ENCODE results near the gene CDHR3. TPM values are rescaled to one million over a fixed set of nuclear protein-coding genes. Genes with fewer than 3 reads are reported as not detected.

The CDHR3 gene
- total and polyA plus RNA-seq, 5 experiments from 2014 or later, result 0.63 to 6.0 (median 2.0) TPM

DNA sequence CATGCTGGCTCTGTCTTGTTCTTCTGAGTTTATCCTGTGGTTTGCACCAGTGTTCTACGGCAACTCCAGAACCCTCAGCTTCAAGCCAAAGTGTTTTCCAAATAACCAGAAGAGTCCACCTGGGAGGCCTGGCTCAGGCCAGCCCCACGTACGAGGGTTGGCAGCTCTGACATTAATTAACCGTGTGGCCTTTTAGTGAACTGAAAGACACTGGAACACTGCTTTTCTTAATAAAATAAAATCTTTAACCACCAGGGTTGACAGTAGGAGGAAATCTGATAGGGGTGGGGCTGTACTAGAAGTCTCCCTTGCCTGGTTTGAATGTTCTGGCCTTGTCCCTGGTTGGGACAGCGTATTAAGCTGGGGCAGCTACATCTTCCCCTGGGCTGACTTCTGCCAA is 84.1 kb downstream of the CDHR3 start:
- DNase-seq, result no peak
- no peaks in the 10 kb centered on the region for H3K9me3 Mint-ChIP-seq
- H3K27ac Mint-ChIP-seq, result no peak overlapping the region
- H3K27me3 Mint-ChIP-seq, result peaks cover 0 to 5% (median 0%) of the 10 kb centered on the region in 5 donors
- POLR2A ChIA-PET, result no interaction called here
- H3K4me3 Mint-ChIP-seq, result no peak overlapping the region
- H3K36me3 Mint-ChIP-seq, result no peaks in the 10 kb centered on the region
- H3K4me1 Mint-ChIP-seq, result peaks cover 5 to 16% (median 9%) of the 10 kb centered on the region in 4 donors
- no peak for ATAC-seq

DNA sequence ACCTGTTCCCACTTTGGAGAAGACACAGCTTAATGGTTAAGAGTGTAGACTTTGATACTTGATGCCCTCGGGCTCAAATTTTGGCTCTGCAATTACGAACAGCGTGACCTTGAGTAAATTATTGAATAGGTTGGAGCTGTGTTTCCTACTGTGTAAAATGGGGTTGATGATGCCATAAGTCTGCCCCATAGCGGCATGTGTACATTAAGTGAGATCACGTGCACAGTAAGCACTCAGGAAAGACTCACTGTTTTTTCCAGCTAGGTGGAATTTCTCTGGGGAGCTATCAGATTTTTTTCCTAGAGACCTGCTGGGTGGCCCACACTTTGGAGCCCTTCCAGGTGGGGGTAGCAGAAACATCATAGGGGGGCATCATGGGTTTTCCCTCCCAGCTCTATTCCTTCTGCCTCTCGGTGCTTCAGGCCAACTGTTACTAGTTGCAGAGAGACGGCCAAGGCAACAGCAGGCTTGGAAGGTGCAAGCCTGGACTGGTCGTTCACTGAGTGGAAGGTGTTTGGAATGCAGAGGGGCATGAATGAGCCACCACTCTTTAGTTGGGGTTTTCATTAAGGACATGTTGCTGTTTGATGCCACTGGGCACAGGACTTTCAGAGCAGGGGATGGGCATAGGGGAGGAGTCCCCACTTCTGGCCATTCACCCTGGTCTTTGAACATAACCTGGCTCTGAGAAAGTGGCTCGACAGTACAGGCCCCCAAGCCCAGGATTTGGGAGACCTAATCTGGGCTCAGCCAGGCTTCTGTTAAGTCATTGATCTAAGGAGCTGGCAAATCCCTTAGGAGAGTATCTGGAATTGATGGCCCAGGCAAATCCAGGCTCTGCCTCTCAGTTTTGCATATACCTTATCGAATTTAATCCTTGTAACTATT is 85.0 kb downstream of the CDHR3 start:
- Mint-ChIP-seq H3K36me3 (no peaks in the 10 kb centered on the region), H3K4me1 (peaks cover 0 to 8% (median under 1%) of the 10 kb centered on the region in 4 donors), H3K27me3 (peaks cover 0 to 5% (median 0%) of the 10 kb centered on the region in 5 donors), H3K27ac (no peak overlapping the region), H3K4me3 (no peak overlapping the region), H3K9me3 (no peaks in the 10 kb centered on the region)
- ATAC-seq, result no peak
- POLR2A ChIA-PET, result no interaction called here
- no peak for DNase-seq

DNA sequence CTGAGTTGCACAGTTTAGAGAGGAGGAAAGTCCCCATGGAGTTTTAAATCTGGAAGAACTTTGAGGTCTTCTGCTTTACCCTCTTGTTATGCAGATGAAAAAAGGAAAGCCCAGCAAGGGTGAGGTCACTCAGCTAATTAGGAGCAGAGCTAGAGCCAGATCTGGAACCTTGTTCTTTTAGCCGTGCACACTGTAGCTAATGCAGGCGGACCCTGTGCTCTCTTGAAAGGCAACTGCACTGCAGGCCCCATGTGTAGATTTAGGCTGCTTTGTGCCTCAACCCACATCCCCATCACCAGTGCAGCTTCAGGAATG is 85.6 kb downstream of the CDHR3 start:
- no peaks in the 10 kb centered on the region for H3K9me3 Mint-ChIP-seq
- ATAC-seq (no peak), DNase-seq (no peak)
- POLR2A ChIA-PET, result no interaction called here
- H3K27ac Mint-ChIP-seq, result no peak overlapping the region
- no peak overlapping the region for H3K4me3 Mint-ChIP-seq
- peaks cover 0 to 5% (median 0%) of the 10 kb centered on the region in 5 donors for H3K27me3 Mint-ChIP-seq
- H3K36me3 Mint-ChIP-seq, result no peaks in the 10 kb centered on the region
- H3K4me1 Mint-ChIP-seq, result peaks cover 0 to 8% (median 0%) of the 10 kb centered on the region in 4 donors

DNA sequence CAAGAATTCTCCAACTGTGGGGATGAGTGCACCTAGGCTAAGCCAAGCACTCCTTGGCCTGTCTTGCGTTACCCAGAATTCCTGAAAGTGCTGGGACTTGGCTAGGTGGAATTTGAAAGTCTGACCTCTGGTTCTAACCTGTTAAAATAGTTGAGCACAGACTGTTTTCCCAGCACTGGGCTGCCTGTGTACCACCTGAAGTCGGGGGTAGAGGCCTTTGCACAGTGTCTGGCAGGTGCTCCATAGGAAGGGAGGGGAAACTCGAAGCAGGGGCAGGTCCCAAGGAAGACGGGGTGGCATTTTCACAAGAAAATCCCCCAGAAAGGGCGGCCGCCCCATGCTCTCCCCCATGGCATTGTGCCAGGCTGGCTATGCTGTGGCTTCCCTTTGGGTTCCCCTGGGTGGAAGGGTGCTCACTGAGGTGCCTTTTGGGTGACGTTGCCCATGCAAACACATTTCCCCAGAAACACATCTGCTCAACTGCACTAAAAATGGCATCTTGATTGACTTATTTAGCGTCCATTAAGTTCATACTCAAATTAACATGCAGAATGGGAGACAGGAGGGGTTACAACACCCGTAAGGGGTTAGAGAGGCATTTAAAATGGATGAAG is 86.2 kb downstream of the CDHR3 start:
- ATAC-seq (no peak), DNase-seq (no peak)
- Mint-ChIP-seq H3K9me3 (no peaks in the 10 kb centered on the region), H3K4me3 (no peak overlapping the region), H3K36me3 (no peaks in the 10 kb centered on the region), H3K27me3 (peaks cover 0 to 5% (median 0%) of the 10 kb centered on the region in 5 donors), H3K4me1 (peaks cover 0 to 8% (median 0%) of the 10 kb centered on the region in 4 donors), H3K27ac (peak overlapping the region in 1 of 10 donors; percentile 13)
- POLR2A ChIA-PET, result no interaction called here

DNA sequence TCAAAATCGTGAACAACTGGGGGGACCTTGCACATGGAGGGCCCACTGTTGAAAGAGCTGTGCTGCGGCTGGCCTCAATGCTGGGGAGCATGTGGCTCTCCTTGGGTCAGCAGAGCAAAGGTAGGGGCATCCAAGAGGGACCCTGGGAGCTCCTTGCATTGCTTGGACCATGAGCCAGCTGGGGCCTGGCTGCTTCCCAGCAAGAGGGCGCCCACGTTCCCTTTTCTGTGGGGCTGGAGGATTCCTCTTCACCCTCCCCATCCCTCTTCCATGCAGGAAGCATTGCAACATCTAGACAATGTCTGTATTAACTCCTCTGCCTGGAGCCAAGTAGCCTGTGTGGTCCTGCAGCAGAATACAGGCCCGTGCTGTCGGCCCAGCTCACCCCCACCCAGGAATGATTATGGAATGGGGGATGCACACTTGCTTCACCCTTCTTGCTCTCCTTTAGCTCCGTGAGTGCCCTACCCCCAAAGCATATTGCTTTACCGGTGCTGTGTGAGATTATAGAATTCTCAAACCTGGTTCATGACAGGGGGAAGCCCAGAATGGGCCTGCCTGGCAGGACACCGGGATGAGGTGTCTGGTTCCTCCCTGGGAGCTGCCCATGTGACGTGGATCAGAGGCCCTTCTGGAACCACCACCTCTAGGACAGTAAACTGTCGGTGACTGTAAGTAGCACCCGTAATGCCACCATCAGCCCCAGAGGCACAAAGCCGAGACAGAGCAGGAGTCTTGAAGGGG is 87.1 kb downstream of the CDHR3 start:
- POLR2A ChIA-PET, result no interaction called here
- H3K27ac Mint-ChIP-seq, result peak overlapping the region in 1 of 10 donors; percentile 80

DNA sequence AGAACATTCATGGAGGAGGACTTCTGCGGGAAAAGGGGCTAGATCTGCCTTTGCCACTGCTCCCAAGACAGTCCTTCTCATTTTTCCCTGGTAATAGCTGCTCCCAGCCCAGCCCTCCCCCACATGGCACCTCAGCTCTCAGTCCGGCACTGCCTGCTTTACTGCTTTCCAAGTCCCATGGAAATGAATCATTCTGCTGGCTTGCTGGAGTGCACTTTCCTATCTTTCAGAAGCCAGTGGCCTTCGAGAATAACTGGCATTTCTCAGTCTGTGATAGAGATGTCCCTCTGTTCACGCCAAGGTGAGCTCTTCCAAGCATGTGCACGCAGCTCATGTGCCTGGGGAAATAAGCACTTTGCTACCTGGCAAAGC is 87.7 kb downstream of the CDHR3 start:
- H3K4me1 Mint-ChIP-seq, result peaks cover 0 to 8% (median 0%) of the 10 kb centered on the region in 4 donors
- H3K27ac Mint-ChIP-seq, result peak overlapping the region in 1 of 10 donors; percentile 8
- no peaks in the 10 kb centered on the region for H3K36me3 Mint-ChIP-seq
- ATAC-seq (no peak), DNase-seq (no peak)
- POLR2A ChIA-PET, result no interaction called here
- no peak overlapping the region for H3K4me3 Mint-ChIP-seq
- H3K9me3 Mint-ChIP-seq, result no peaks in the 10 kb centered on the region
- peaks cover 0 to 3% (median 0%) of the 10 kb centered on the region in 5 donors for H3K27me3 Mint-ChIP-seq

More for the DNA sequence above, 87.1 kb downstream of the CDHR3 start:
- Mint-ChIP-seq H3K4me3 (no peak overlapping the region), H3K9me3 (no peaks in the 10 kb centered on the region), H3K36me3 (no peaks in the 10 kb centered on the region), H3K27me3 (peaks cover 0 to 3% (median 0%) of the 10 kb centered on the region in 5 donors), H3K4me1 (peaks cover 0 to 8% (median 0%) of the 10 kb centered on the region in 4 donors)
- ATAC-seq (no peak), DNase-seq (no peak)

DNA sequence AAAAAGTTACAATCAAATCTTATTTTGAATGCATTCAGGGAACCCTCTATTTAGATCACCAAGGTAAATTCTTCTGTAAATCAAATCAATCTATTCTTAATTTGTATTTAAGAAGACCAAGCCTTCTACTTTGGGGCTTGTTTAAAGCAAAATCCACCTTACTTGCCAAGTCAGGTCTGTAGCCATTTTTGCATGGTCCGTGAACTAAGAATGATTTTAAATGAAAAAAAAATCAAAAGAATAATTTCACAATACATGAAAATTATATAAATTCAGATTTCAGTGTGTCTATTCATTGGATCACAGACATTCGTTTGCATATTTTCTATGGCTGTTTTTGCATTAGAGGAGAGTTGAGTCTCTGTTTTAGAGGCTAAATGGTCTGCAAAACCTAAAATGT is 89.6 kb downstream of the CDHR3 start:
- POLR2A ChIA-PET, result no interaction called here
- no peaks in the 10 kb centered on the region for H3K27me3 Mint-ChIP-seq
- H3K27ac Mint-ChIP-seq, result no peak overlapping the region
- H3K9me3 Mint-ChIP-seq, result no peaks in the 10 kb centered on the region
- no peak for DNase-seq
- H3K36me3 Mint-ChIP-seq, result no peaks in the 10 kb centered on the region
- H3K4me1 Mint-ChIP-seq, result peaks cover 0 to 19% (median 10%) of the 10 kb centered on the region in 4 donors
- no peak for ATAC-seq
- no peak overlapping the region for H3K4me3 Mint-ChIP-seq

DNA sequence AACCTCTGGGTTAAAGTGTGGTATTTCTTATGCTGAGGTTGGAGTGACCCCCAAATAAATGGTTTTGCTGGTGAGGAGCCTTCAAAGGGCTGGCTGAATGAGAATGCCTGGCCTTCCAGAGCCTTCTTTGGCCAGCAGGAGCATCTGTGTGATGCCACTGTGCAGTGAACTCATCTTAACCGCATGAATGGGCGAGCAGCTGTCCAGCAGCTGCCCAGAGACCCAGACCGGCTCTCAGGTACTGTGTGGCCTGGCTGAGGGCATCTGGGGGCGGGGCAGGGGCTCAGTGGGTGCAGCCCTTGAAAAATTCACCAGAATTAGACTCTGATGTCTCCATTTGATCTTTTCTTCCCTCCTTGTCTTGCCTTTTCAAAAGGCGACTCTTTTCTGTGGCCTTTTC is 90.0 kb downstream of the CDHR3 start:
- Mint-ChIP-seq H3K27ac (no peak overlapping the region), H3K36me3 (no peaks in the 10 kb centered on the region), H3K9me3 (no peaks in the 10 kb centered on the region), H3K4me1 (peaks cover 3 to 23% (median 15%) of the 10 kb centered on the region in 4 donors), H3K27me3 (no peaks in the 10 kb centered on the region), H3K4me3 (no peak overlapping the region)
- POLR2A ChIA-PET, result no interaction called here
- DNase-seq (no peak), ATAC-seq (no peak)

DNA sequence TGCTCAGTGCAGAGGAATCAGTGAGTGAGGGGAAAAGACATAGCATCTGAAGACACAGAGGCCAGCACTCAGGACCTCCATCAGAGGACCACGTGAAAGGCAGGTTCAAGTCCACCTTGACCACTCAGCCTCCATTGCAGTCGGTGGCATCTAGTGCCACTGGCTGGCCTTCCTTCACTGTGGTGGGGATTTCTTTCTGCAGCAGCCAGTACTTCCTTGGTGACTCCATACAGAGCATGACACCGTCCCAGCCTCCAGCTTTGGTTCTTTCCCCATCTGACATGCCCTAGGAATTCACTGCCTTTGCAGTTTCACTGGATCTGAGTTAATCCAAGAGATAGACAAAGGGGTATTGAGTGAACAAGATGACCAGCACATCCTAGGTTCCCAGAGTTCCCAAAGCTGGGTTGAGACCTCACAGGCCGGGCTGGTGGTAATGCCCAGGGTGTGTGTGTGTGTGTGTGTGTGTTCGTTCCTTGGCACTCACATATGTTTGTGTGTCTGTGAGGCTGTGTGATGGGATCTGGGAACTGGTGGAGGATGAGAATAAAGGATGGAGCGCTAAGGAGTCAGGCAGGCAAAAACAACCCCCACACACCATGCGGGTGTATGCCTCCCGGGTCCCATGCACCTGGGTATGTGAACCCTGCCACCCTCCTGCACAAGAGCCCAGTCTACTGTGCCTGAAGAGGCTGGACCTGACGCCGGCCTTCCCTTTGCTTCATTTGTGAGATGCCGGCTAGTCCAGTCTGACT is 91.3 kb downstream of the CDHR3 start:
- DNase-seq (no peak), ATAC-seq (no peak)
- POLR2A ChIA-PET, result interaction anchor here (0.6 kb wide), 1 partner anchor 297 kb away, joined by 5 read pairs; no protein-coding TSS in a partner anchor
- Mint-ChIP-seq H3K9me3 (no peaks in the 10 kb centered on the region), H3K27ac (peak overlapping the region in 2 of 10 donors; percentile 29 to 65), H3K4me3 (no peak overlapping the region), H3K27me3 (no peaks in the 10 kb centered on the region), H3K4me1 (peaks cover 7 to 34% (median 27%) of the 10 kb centered on the region in 4 donors), H3K36me3 (no peaks in the 10 kb centered on the region)

DNA sequence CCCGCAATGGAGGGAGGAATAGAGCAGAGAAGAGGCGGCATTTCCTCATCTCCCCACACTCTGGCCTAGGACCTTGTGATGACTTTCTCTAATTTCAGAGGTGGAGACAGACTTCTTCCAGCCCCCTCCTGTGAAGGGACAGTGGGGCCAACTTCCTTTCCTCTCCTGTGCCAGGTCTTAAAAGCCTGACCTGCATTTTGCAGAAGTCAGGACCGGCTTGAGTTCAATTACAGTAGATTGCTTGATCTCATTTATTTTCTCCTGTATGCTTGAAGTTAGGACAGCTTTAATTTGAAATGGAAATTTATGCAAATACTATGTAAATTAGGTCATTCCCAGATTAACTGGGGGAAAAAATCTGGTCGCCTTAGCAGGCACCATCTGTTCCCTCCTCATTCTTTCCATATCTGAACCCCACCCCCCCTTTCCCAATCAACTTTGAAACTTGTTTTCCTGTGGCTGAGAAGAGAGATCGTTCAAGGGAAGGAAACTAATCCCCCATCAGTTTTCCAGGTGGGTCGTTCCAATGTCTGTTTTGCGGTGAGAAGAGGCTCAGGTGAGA is 92.0 kb downstream of the CDHR3 start:
- no peaks in the 10 kb centered on the region for H3K9me3 Mint-ChIP-seq
- H3K4me1 Mint-ChIP-seq, result peaks cover 7 to 35% (median 27%) of the 10 kb centered on the region in 4 donors
- no peaks in the 10 kb centered on the region for H3K36me3 Mint-ChIP-seq
- peak overlapping the region in 1 of 10 donors; percentile 29 for H3K27ac Mint-ChIP-seq
- no peak for DNase-seq
- H3K4me3 Mint-ChIP-seq, result no peak overlapping the region
- H3K27me3 Mint-ChIP-seq, result no peaks in the 10 kb centered on the region
- ATAC-seq, result no peak
- POLR2A ChIA-PET, result interaction anchor here (0.6 to 1.3 kb wide), 2 partner anchors 58 to 298 kb away, joined by 5 read pairs; no protein-coding TSS in a partner anchor

DNA sequence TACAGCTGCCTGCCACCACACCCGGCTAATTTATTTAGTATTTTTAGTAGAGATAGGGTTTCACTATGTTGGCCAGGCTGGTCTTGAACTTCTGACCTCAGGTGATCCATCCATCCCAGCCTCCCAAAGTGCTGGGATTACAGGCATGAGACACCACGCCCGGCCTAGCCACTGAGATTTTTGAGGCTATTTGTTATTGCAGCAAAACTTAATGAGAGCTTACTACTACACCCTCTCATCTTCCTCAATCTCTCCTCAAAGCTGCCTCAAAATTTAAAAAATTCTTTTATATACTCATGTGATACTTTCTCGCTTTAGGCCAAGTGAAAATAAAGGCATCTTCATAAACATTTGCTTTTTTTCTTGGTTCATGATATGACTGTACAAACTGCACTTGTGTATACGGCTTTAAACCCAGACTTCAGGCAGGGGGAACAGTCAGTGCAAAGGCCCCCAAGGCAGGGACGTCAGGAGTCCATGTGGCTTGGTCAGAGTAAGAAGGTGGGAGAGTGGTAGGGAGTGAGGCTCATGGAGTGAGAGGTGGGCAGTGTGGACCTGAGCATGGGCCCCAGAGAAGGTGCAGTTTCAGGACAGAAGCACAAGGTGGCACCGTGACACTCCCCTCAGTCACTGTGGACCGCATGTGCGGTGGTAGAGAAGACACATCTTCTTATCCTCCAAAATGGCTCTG is 93.6 kb downstream of the CDHR3 start:
- POLR2A ChIA-PET, result interaction anchor here (0.7 to 2.9 kb wide), 6 partner anchors 15 to 155 kb away, joined by 3 to 28 read pairs (median 9); partner anchors contain the start of gene SYPL1
- Mint-ChIP-seq H3K36me3 (no peaks in the 10 kb centered on the region), H3K9me3 (no peaks in the 10 kb centered on the region), H3K4me3 (peak overlapping the region in 7 of 10 donors; percentile 38 to 58 (median 49)), H3K4me1 (peaks cover 7 to 43% (median 27%) of the 10 kb centered on the region in 4 donors), H3K27ac (peak overlapping the region in 1 of 10 donors; percentile 53), H3K27me3 (no peaks in the 10 kb centered on the region)
- DNase-seq (peak; percentile 47 to 86 (median 68)), ATAC-seq (peak; percentile 95 to 96)

Measured in naive thymus-derived CD8-positive, alpha-beta T cell (primary cell).